Measurements from ENCODE around the gene FSTL5. TPM values are rescaled to one million over a fixed set of nuclear protein-coding genes. Genes with fewer than 3 reads are reported as not detected.
A peak's percentile ranks its signal among the peaks of the same experiment; 100 is the strongest.

FSTL5 gene
- total and polyA plus RNA-seq, 2 experiments from 2014 or later, result 0.12 to 0.59 TPM

DNA sequence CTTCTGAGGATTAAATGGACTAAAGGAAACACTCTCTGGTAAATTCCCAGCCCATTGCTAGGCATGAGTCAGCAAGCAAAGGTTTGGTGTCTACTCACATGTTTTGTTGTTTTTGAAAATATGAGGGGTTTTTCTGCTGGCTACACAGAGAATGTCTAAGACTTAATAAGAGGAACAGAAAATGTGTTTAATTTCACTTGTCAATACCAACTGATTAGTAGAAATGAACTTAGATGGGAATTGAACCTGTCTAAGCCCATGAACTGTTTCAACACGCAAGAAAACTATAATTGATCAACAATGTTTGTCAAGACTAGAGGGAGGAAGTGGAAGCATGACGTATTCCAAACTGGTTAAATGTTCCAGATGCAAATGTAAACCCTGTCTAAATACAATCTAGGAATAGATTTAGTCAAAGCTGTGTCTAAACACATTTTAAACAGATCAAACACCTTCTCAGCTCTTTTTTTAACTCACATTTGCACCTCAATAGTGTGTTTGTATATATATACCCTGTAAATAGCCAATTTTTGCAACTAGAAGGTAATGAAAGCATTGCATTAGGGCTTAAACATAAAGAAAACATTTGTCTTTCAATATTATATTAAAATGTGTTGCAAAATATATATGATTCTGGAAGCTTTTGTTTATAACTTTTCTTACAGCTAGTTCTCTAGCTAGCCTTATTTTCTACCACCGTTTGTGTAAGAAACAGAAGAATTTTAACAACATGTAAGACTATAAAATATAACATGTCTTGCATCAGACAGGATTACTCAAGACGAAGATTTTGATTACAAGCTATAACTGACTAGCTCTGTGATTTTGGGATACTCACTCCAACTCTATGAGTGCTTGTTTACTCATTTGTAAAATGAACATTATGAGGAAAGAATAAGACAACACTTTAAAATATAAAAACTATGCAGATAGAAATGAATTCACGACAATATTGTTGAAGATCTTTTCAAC lies 607.8 kb downstream of the FSTL5 start:
- DNase-seq (ENCODE audit: low read depth in 1 of 2, low spot score in 1 of 2), result peak in 1 of 2 donors; percentile 4
- Histone ChIP-seq H3K4me1 (ENCODE audit: low read depth) (no peaks in the 10 kb centered on the region), H3K27me3 (no peaks in the 10 kb centered on the region), H3K36me3 (no peaks in the 10 kb centered on the region), H3K9me3 (ENCODE audit: low read depth) (no peaks in the 10 kb centered on the region), H3K4me3 (no peak overlapping the region), H3K27ac (no peak overlapping the region)
- TF ChIP-seq, protein P1, sequence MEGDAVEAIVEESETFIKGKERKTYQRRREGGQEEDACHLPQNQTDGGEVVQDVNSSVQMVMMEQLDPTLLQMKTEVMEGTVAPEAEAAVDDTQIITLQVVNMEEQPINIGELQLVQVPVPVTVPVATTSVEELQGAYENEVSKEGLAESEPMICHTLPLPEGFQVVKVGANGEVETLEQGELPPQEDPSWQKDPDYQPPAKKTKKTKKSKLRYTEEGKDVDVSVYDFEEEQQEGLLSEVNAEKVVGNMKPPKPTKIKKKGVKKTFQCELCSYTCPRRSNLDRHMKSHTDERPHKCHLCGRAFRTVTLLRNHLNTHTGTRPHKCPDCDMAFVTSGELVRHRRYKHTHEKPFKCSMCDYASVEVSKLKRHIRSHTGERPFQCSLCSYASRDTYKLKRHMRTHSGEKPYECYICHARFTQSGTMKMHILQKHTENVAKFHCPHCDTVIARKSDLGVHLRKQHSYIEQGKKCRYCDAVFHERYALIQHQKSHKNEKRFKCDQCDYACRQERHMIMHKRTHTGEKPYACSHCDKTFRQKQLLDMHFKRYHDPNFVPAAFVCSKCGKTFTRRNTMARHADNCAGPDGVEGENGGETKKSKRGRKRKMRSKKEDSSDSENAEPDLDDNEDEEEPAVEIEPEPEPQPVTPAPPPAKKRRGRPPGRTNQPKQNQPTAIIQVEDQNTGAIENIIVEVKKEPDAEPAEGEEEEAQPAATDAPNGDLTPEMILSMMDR (IDR thresholded peaks at IDR 0.05; ENCODE audit: low read depth, low read length), result no peak

DNA sequence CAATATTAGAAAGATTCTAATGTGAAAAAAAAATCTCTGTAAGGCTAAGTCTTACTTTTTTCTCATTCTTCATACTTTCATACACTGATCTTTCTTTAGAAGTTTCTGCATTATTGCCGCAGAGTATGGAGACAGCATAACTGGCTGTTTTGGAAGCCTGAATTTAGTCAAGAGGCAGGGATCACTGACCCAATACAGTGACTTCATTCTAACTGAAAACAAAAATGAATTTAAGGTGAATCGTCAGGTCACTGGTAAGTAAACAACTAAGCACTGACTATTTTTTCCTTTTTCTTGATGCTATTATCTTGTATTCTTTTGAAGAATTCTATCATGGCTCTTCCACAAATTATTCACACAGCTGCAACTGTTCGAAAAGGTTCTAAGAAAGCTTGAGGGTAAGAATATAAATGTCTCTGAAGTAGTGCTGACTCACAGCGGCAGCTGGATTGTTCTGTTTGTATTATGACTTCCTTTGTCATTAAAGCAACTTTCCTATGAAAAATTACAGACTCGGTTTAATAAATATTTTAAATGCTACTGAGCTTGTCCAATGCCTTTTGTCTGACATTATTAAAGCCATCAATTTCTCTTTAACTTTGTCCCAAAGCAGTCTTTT lies 609.3 kb downstream of the FSTL5 start:
- Histone ChIP-seq H3K36me3 (no peaks in the 10 kb centered on the region), H3K27ac (no peak overlapping the region), H3K27me3 (no peaks in the 10 kb centered on the region), H3K4me1 (ENCODE audit: low read depth) (no peaks in the 10 kb centered on the region), H3K4me3 (no peak overlapping the region), H3K9me3 (ENCODE audit: low read depth) (no peaks in the 10 kb centered on the region)
- TF ChIP-seq, protein P1 (IDR thresholded peaks at IDR 0.05; ENCODE audit: low read depth, low read length), result no peak
- peak in 1 of 2 donors; percentile 2 for DNase-seq (ENCODE audit: low read depth in 1 of 2, low spot score in 1 of 2)

DNA sequence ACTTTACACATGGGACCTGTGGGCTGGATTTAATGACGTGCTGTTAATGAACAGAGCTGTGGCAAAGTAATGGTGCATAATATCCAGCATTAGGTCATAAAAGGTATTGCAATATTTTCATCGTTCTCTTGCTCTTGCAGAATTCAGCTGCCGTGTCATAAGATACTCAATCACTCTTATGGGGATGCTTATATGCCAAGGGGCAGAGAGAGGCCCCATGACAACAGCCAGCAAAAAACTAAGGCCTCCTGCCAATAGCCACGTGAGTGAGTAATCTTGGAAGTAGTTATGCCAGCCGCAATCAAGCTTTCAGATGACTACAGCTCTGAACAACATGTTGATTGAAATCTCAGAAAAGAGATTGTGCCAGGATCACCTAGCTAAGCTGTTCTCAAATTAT lies 616.9 kb downstream of the FSTL5 start:
- H3K4me1 ChIP-seq (ENCODE audit: low read depth), result no peaks in the 10 kb centered on the region
- TF ChIP-seq, protein P1 (IDR thresholded peaks at IDR 0.05; ENCODE audit: low read depth, low read length), result no peak
- no peaks in the 10 kb centered on the region for H3K36me3 ChIP-seq
- H3K27ac ChIP-seq, result no peak overlapping the region
- peak in 1 of 2 donors; percentile 1 for DNase-seq (ENCODE audit: low read depth in 1 of 2, low spot score in 1 of 2)
- H3K9me3 ChIP-seq (ENCODE audit: low read depth), result no peaks in the 10 kb centered on the region
- H3K27me3 ChIP-seq, result no peaks in the 10 kb centered on the region
- no peak overlapping the region for H3K4me3 ChIP-seq

DNA sequence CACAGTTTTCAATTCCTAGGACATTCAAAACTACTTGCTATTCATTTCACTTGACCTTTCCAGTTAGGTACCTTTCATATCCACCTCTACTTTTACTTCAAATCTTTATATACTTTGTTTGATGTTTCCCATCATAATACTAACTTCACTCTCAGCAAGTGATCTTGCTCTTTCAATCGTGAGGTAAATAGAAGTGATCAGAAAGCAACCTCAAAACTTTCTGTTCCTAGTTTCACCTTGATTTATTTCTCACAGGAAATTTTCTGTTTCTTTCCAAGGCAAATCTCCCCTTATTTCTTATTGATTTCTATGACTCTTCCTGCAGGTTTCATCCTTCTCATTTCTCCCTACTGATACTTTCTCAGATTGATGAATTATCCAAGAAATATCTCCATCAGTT lies 623.5 kb downstream of the FSTL5 start:
- H3K36me3 ChIP-seq, result no peaks in the 10 kb centered on the region
- no peak overlapping the region for H3K27ac ChIP-seq
- no peaks in the 10 kb centered on the region for H3K4me1 ChIP-seq (ENCODE audit: low read depth)
- TF ChIP-seq, protein P1 (IDR thresholded peaks at IDR 0.05; ENCODE audit: low read depth, low read length), result no peak
- H3K9me3 ChIP-seq (ENCODE audit: low read depth), result no peaks in the 10 kb centered on the region
- no peak overlapping the region for H3K4me3 ChIP-seq
- H3K27me3 ChIP-seq, result no peaks in the 10 kb centered on the region
- no peak for DNase-seq (ENCODE audit: low read depth in 1 of 2, low spot score in 1 of 2)

DNA sequence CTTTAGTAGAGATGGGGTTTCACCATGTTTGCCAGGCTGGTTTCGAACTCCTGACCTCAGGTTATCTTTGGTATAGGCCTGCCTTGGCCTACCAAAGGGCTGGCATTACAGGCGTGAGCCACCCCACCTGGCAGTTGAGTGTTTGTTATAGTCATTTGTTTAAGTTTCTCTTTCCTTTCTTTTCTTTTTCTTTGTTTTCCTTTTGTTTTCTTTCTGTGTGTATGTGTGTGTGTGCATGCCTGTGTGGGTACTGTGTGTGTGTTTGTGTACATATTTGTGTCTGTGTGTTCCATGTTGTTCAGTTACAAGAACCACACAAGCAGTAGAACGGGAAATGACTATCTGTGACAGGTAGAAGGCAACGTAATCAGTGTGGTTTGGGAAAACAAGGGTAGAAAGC lies 624.9 kb downstream of the FSTL5 start:
- Histone ChIP-seq H3K27ac (no peak overlapping the region), H3K36me3 (no peaks in the 10 kb centered on the region), H3K4me3 (no peak overlapping the region), H3K4me1 (ENCODE audit: low read depth) (no peaks in the 10 kb centered on the region), H3K9me3 (ENCODE audit: low read depth) (no peaks in the 10 kb centered on the region), H3K27me3 (no peaks in the 10 kb centered on the region)
- TF ChIP-seq, protein P1 (IDR thresholded peaks at IDR 0.05; ENCODE audit: low read depth, low read length), result no peak
- no peak for DNase-seq (ENCODE audit: low read depth in 1 of 2, low spot score in 1 of 2)
